HG03280 (cell line): ENCODE measurements around the gene MTMR6.
"Not testable (repeated sequence)": the region's sequence is repeated elsewhere in the genome, so short reads cannot be mapped to it uniquely, and the experiment has no call there.

ENCODE experiments used
- ATAC-seq: cut with Tn5 transposase; IDR thresholded peaks from one replicate; pipeline ENCODE4 v1.9.1; 2021; ENCODE audit warnings: mild to moderate bottlenecking, moderate library complexity; ENCODE audit not compliant: unreplicated experiment

MTMR6 gene

DNA sequence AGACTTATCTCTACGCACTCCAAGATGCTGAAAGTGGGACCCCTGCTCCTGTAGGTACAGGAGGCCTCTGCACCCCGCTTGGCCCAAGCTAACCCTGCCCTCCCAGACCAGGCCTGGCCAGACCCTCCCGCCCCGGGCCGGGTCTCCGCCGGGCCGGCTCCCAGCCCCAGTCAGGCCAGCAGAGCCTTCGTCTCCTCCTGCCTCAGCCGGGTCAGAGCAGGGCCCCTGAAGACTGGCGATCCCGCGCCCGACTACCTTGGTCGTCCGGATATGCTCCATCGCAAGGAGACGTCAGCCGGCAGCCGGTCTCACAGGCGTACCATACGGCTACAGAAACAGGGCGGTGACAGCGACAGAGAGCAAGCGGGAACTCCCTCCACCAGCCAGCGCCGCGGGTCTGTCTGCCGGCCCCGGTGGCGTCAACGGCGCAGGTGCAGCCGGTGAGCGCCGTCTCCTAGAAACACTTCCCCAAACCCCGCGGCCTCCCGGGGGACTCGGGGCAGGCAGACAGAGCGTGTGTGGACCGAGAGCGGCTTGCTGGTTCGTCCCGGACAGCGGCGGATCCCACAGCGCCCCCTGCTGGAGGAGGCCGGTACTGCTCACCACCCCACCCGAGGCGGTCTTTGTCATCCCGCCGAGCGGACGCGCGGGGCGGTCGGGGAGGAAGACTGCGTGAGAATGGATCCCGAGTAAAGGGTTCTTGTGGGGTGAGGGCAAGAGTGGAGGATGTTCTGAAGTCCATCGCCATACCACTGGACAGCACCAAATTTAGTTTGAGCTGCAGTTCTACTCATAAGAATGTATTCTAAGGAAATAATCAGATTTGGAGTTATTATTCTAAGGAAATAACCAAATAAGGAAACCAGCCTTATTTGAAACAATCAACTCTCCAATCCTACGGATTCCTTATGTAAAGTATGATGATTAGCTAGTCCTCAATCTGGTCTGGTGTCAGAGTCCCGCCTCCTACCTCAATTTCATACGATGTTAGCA lies at the start of gene MTMR6:
TSS of gene MTMR6 (minus strand) at position 520 of the 993 bp plus-strand sequence. CDS start at position 279, 241 bp downstream.
- peak; percentile 98 for ATAC-seq

DNA sequence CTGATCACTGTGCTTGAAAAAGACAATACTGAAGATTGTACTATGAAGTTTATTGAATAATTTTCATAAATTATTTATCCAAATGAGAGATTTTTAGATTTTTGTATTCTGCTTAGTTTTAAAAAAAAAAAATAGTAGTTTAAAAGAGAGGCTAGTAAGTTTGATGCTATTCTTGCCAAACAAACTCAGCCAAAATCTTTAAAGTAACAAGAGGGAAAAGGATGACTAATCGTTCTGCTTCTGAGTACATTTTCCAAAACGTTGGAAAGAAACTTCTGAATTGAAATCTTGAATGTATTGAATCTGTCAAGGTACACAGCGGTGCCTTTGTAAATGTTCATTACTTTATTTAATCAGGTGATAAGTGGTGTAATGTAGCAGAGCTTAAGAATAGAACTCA lies 48.6 kb upstream of the MTMR6 start:
- no peak for ATAC-seq

DNA sequence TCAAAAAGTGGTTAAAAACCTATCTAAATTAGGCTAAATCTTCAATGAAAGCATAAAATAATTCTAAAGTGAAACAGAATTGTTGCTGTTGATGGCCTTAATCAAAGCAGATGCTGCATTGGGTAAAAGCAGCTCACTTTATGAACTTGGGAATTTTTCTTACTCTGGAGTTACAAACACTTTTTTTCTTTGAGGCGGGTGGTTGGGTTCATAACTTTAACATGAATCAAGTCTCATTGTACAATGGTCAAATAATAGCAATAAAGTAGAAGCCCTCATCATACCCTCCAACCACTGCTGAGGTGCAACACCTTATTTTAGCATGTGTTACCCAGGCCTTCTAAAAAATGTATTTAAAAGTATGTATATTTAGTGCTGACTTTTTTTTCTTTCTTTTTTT lies 43.3 kb upstream of the MTMR6 start:
- no peak for ATAC-seq

DNA sequence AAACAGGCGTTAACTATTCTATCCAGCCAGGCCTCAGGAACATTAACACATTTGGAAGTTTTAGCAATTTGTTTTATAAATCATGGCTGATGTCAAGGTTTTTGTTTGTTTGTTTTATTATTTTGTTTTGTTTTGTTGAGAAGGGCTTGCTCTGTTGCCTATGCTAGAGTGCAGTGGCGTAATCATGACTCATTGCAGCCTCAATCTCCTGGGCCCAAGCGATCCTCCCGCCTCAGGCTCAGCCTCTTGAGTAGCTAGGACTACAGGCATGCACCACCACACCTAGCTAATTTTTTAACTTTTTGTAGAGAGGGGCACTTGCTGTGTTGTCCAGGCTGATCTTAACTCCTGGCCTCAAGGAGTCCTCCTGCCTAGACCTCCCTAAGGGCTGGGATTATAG lies 42.4 kb upstream of the MTMR6 start:
- ATAC-seq = no peak

DNA sequence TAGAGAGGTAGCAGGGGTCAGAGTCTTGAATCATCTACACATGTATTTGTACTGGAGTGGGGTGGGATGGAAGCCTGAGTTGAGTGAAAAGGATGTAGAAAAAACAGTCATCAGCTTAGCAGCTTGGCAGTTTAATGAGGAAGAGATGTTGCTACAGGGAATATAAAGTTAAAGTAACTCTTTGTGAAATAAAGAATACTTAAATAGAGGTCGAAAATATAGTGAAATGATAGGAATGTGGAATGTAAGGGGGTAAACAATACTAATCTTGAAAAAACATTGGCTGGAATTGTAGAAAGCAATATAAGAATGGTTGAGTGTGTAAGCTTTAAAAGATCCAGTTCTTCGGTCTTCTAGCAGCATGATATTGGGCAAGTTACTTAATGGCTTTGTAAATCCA lies 36.8 kb upstream of the MTMR6 start:
- ATAC-seq = no peak

DNA sequence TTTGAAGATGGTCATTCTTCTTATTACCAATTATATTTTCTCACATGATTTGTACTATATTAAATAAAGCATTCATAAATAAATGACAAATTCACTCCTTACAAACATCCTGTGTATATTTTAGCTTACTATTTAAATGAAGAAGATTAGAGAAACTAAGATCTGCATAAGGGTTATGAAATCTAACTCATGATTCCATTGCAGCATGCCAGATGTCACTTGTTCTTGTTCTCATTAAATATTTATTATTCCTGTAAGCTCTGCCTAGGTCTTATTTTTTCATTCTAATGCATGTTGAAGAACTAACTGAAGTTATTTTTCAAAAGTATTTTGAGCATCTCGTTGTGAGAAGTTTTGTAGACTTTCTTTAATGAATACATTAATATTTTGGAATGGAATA lies 32.5 kb upstream of the MTMR6 start:
- no peak for ATAC-seq

DNA sequence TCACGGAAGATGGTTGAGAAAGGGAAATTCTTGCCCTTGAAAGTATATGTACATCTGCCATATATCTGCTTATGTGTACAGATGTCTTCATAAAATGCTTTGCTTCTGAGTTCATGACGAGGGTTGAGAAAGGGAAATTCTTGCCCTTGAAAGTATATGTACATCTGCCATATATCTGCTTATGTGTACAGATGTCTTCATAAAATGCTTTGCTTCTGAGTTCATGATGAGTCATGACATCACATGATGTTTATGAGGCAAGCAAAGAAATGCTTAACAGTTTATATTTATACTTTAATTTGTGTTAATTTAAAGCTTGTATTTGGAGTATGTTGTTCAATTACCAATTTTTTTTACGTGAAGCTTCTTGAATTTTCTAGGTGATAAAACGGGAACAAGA lies 31.7 kb upstream of the MTMR6 start:
- not testable (repeated sequence) for ATAC-seq

DNA sequence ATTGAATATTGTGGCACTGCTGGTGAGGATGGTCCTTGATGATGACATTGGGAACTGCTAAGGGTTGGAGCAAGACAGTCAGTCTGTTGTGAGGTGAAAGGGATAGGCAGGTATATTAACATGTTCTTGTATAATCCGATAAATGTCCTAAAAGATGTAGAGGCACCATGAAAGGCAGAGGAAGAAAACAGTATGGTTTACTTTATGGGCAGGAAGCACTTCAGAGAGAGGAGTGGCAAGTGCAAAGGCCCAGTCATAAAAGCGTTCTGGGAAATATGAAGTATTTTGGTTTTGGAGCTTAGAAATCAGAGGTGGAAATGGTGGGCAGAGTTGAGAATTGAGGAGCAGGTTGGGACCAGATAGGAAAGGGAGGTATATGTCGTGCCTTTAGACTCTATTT lies 23.6 kb upstream of the MTMR6 start:
- no peak for ATAC-seq

DNA sequence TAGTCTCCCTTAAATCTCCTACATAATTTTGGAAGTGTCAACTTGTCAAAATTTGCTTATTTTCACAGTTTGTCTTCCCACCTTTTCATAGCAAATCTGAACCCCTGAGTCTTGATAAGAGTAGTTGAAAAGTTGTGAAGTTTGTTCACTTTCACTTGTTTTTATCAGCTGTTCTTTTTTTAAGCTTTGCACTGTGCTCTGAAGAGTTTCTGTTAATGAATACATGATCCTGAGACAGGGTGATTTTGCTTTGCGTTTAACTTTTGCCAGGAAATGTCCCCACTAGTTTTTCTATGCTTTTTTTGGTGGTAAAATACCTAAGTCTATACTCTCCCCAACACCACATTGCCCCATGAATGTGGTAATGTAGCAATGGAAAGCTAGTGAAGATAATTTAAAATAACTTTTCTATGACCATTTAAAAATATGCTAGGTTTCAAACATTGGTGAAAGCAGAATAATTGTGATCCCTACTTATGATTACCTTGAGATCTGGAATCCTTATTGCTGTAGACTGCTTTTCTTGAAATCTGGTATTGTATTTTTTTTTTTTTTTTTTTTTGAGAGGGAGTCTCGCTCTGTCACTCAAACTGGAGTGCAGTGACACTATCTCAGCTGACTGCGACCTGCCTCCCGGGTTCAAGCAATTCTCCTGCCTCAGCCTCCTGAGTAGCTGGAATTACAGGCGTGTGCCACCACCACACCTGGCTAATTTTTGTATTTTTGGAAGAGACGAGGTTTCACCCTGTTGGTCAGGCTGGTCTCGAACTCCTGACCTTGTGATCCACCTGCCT lies 19.6 kb upstream of the MTMR6 start:
- no peak for ATAC-seq

DNA sequence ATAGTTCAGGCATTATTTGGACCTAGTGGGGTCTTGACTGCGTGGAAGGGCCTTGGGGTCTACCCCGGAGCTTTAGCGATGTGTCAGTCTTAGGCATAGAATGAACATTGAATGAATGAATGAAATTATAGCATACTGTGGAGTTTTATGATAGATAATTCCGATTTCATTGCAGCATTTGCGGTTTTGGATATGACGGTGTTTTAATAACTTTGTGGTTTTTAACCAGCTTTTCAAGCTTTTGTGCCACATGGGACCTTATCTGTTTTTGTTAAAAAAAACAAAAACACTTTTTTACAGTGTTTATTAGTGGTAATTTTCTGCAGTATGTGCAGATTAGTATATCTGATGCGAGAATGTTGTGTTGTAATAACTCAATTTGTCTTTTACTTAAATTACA lies 14.8 kb upstream of the MTMR6 start:
- no peak for ATAC-seq

DNA sequence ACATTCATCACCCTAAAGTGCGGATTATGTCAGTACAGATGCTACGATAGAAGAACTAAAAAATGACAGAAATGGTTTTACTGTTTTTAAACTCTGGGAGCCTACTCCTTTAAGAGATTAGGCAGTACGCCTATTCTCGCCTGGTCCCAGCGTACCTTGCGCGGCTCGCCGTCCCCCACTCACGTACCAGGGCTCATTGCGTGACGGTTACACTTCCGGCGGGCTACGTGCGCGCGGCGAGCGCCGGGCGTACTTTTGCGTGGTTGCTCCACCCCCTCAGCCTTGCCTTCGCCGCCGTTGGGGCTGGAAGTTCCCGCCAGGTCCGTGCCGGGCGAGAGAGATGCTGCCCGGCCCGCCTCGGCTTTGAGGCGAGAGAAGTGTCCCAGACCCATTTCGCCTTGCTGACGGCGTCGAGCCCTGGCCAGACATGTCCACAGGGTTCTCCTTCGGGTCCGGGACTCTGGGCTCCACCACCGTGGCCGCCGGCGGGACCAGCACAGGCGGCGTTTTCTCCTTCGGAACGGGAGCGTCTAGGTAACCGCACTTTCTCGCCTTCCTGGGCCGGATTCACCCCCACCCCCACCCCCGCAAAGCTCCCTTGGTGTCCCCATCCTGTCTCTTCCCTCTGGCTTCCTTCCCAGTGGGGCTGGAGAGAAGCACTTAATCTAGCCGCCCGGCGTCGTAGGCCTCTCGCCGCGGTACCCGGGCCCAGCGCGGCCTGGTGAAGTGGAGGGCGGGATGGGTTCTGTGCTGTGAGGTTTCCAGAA lies 14.2 kb upstream of the MTMR6 start, which contains the start of gene NUP58:
TSS of gene NUP58 (plus strand) at position 279 of the 767 bp plus-strand sequence. CDS start at position 428, 149 bp downstream.
- peak; percentile 99 for ATAC-seq

DNA sequence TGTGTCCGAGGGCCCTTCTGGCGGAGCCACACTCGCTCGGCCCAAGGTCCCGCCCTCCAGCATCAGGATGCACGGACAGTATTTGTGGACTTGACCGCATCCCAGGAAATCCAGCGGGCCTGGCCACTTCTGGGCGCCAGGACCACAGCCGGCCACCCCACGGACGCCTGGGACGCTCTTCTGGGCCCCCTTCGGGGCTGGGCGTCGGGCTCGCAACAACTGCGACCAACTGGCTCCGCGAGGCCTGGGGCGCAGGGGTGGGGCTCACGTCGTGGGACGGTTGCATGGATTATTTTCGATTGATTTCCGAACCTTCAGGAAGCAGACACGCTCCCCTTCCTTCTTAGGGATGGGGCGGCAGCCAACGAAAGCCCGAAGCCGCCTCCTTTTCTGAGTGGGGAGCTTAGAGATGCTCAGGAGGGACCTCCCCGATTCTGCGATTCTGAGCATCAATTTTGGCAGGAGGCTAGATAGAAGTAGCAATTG lies 13.6 kb upstream of the MTMR6 start:
- ATAC-seq = peak; percentile 2

DNA sequence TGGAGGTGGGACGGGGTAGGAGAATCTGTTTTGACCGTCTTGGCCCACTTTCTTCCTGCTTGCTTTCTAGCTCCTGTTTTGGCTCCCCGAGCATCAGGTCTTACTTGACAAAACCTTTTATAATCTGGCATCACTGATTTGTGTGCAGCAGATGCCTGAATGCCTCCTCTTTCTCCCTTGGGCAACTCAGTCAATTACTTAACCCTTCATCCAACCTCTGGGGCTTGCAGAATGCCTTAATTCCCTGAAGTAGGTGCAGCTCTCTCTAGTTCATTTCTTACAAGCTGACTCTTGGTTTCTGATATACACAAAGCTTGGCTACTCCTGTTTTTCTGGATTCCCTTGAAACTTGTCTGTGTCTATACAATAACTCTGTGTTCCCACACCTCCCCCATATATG lies 8.4 kb upstream of the MTMR6 start:
- ATAC-seq = no peak

DNA sequence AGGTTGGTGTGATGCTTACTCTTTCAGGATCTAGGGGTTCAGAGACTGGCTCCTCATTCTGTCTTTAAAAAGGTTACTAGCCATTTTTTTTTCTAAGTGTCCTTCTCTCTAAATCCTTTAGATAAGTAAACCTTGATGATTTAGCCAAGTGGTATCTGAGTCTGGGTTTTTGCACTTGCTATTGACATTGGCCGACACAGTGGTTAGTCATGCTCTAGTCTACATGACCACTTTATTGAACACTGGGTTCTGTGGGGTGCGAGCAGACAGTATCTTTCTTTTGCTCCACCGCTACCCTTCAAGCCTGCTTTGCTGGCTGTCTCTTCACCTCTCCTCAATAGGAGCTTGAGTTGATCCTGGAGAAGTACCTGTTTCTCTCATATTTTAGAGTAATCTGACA lies 7.9 kb upstream of the MTMR6 start:
- ATAC-seq = no peak

DNA sequence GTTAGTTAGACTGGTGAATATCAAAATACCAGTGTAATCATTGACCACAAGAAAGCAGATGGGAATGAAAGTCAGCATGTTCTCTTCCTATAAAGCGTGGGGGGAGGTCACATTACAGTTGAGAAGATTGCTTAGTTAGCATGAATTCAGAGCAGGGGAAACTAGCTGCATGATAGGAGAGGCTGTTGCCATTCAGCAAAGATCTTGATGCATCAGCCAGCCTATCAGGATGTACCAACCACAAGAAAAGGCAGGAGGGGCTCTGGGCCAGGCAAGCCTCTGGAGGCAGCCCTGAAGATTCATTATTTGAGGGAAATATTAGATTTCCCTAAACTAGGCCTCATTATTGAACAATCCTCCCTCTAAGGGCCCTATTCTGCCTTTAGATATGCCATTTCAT lies 5.0 kb upstream of the MTMR6 start:
- no peak for ATAC-seq

DNA sequence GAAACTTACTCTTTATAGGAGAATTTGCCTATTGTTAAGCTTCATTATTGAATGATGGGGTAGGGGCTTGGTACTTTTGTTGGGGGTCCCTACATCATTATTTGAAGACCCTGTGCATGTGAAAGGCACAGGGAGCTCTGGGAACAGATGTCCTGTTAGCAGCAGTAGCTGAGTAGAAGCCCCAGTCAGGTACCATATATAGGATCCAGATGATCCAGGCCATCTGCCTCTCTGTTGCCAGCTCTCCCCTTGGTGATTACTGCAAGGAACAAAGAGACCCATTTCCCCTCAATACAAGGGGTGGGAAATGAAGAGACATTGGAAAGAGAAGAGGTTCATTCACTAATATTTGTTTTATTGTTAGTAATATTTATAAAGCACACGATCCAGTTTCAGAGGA lies 4.4 kb upstream of the MTMR6 start:
- ATAC-seq = no peak

DNA sequence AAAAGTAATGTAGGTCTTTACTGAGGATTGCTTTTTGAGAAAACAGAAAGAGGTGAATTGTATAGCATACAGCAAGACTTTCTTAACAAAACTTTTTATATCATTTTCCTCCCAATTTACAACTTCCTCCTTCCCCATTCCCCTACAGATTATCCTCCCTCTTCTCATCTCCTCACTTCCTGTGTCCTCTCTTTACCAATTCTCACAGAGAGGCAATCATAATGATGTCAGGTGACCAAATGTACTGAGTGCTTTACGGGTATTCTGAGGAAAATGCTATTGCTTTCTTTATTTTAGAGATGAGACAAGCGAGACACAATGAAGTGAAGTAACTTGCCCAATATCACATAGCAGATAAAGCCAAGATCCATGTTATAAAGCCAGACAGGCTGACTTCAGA lies 1.7 kb upstream of the MTMR6 start:
- ATAC-seq = no peak

DNA sequence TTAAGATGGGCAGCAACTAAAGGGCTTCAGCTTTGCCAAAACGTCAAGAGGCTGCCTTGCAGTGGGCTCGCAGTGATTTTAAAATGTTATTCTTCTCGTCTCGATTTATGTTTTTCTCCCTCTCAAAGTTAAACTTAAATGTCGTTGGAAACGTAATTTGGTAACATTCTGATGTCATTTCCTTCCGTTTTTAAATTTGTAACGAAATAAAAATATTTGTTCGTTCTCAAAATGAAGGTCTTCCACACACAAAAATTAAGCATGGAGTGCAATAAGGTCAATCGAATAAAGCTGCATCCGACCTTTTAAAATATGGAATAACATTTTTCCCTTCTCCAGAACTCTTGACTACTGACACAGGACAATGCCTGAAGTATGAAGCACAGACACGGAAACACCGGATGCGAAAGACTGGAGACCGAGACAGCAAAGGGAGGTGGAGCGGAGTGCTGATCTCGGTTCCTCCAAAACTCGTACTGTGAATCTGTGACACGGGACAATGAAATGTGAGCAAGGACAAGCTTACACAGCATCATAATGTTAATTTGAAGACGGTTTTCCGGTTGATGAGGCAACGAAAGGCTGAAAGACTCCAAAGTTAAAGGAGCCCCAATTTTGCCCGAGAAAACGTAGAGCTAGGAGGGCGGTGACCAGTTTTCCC lies 850 bp downstream of the MTMR6 start:
- ATAC-seq = no peak

DNA sequence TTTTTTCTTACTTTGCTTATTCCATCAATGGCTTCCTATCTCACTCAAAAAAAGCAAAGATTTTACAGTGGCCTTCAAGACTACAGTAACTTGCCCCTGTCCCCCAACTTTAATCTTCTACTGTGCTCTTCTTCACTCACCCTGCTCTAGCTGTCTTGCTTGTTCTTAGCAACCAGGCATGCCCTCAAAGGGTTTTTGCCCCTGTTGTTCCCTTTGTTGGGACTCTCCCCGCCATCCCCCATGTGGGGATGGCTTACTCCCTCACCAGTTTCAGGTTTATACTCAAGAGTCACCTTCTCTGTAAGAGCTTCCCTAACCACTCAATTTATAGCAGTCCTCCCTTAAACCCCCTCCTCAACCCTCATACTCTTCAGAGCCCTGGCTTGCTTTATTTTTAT lies 5.4 kb downstream of the MTMR6 start:
- ATAC-seq = peak; percentile 25

DNA sequence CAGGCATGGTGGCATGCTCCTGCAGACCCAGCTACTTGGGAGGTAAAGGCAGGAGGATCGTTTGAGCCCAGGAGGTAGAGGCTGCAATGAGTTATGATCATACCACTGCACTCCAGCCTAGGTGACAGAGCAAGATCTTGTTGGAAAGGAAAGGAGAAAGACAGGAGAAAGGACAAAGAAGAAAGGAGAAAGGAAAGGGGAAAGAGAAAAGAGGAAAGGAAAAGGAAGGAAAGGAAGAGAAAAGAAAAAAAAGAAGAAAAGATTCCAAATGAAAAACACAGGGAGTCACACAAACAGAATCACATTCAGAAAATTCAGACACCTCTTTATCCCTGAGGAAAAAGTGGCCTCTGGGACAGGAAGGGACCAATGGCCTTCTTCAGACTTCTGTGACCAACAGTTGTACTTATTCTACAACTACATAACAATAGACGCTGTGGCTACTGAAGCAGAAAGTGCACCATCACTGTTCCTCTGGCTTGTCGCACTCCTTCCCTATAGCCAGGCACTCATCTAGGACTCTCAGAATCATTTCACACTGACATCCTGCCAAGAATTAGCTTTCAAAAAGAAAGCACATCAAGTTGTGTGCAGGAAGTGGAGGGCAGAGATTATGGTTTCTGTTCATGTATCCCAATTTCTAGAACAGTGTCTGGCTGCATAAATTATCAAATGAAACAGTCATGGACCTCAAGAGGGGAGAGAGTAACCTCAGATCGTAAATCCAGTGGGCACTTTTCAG lies 5.9 kb downstream of the MTMR6 start:
- peak; percentile 53 for ATAC-seq
